Measurements from ENCODE around the gene PGLYRP2.

Gene PGLYRP2

GRCh38 chr19:15448778-15449619 lies 30.3 kb downstream of the PGLYRP2 start (continued):
- no peak for TF ChIP-seq ZNF146 (tag by site-specific recombination; IDR thresholded peaks at IDR 0.05)
- no peak for TF ChIP-seq ZNF660 (tag by site-specific recombination; IDR thresholded peaks at IDR 0.05)
- TF ChIP-seq GLIS1 (tag by site-specific recombination; IDR thresholded peaks at IDR 0.05), result peak; percentile 51
- no peak for TF ChIP-seq ZBTB1 (tag by site-specific recombination; IDR thresholded peaks at IDR 0.05)
- TF ChIP-seq ZNF639 (tag by site-specific recombination; IDR thresholded peaks at IDR 0.05), result 0 out of 2 replicates have a peak, but pooled peaks have one; percentile 30
- peak; percentile 40; the same call in 1 of the 2 replicates for TF ChIP-seq ZNF600 (tag by site-specific recombination; IDR thresholded peaks at IDR 0.05)
- TF ChIP-seq ZXDB (tag by site-specific recombination; IDR thresholded peaks at IDR 0.05), result peak; percentile 96
- peak; percentile 65 for TF ChIP-seq IKZF3 (tag by site-specific recombination; IDR thresholded peaks at IDR 0.05)
- no peak for TF ChIP-seq AEBP2 (tag by site-specific recombination; IDR thresholded peaks at IDR 0.05; ENCODE audit: borderline replicate concordance)
- TF ChIP-seq TRIM28 (IDR thresholded peaks at IDR 0.05; ENCODE audit: borderline replicate concordance, low read length), result no peak
- peak; percentile 15; the same call in 1 of the 2 replicates for TF ChIP-seq KLF9 (tag by site-specific recombination; IDR thresholded peaks at IDR 0.05; ENCODE audit: low read depth)
- TF ChIP-seq ZNF335 (tag by site-specific recombination; conservative IDR thresholded peaks at IDR 0.05), result peak; percentile 85
- no peak for TF ChIP-seq YY1 (tag by site-specific recombination; IDR thresholded peaks at IDR 0.05)
- TF ChIP-seq ZNF398 (tag by site-specific recombination; IDR thresholded peaks at IDR 0.05), result peak; percentile 38
- peak; percentile 17 for TF ChIP-seq ZBTB26 (tag by site-specific recombination; optimal IDR thresholded peaks at IDR 0.05)
- peak; percentile 81 for TF ChIP-seq GLIS2 (tag by site-specific recombination; IDR thresholded peaks at IDR 0.05)
- peak; percentile 96 for TF ChIP-seq PRDM10 (tag by site-specific recombination; IDR thresholded peaks at IDR 0.05)
- TF ChIP-seq ZBTB17 (tag by site-specific recombination; IDR thresholded peaks at IDR 0.05), result peak; percentile 81
- no peak for TF ChIP-seq ZNF184 (tag by site-specific recombination; IDR thresholded peaks at IDR 0.05)
- 0 out of 2 replicates have a peak, but pooled peaks have one; percentile 24 for TF ChIP-seq CTCF (tag by site-specific recombination; IDR thresholded peaks at IDR 0.05)
- 0 out of 2 replicates have a peak, but pooled peaks have one; percentile 13 for TF ChIP-seq SCRT1 (tag by site-specific recombination; IDR thresholded peaks at IDR 0.05; ENCODE audit: borderline replicate concordance)
- 0 out of 2 replicates have a peak, but pooled peaks have one; percentile 71 for TF ChIP-seq BCL11B (tag by site-specific recombination; IDR thresholded peaks at IDR 0.05; ENCODE audit: low read depth)
- no peak for TF ChIP-seq REST (tag by site-specific recombination; IDR thresholded peaks at IDR 0.05)
